HG02642 (cell line): ENCODE measurements around the gene DCPS.
"Not testable (repeated sequence)": the region's sequence is repeated elsewhere in the genome, so short reads cannot be mapped to it uniquely, and the experiment has no call there.

Experiments
- ATAC-seq: cut with Tn5 transposase; IDR thresholded peaks from one replicate; pipeline ENCODE4 v1.9.1; 2021; ENCODE audit warnings: mild to moderate bottlenecking; ENCODE audit not compliant: unreplicated experiment, poor library complexity

DCPS gene

DNA sequence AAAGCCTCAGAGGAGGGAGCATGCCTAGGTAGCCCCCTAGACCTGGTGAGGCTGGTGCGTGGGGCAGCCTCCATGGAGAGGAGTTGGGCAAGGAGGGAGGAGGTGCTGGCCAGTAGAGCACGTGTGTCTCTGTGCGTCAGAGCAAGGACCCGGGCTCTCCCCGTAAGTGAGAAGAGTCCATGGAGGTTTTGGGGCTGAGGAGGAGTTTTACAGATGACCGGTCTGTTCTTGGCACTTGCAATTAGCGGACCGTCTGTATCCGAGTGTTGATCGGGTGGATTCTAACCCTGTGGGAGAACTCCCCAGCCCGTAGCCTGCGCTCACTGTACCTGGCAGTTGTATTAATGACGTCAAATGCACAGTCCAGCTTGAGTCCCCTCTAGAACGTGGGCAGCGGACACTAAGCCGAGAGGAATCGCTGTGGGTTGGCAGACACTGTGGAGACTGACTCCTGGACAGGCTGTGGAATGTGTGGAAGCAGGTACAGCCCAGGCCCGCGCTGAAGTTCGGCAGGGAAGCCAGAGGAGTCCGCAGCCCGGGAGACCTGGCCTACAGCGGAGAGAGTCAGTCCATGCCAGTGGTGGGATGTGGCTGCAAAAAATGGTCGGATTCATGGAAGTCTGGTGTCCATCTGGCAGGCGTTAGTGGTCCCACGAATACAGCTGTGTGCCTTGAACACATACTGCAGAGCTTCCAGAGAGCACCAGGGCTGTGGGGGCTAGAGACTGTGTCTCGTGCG, 70.9 kb downstream of the DCPS start:
- not testable (repeated sequence) for ATAC-seq

DNA sequence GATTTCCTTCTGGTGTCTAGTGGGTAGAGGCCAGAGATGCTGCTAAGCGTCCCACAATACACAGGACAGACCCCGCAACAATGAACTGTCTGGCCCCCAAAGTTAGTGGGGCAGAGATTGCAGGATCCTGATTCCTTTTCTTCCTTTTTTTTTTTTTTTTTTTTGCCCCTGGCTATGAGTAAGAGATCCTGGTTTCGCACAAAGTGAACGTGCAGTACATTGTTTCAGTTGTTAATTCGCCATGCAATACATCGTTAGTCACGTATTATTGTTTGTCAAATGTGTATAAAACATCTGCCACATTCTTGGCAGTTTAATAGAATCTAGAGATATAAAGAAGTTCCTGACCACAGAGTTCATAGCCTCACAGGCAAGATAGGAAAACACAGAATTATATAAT, 71.9 kb downstream of the DCPS start:
- no peak for ATAC-seq

GRCh38 chr11:126378763-126379162, 74.9 kb downstream of the DCPS start:
- ATAC-seq: no peak

DNA sequence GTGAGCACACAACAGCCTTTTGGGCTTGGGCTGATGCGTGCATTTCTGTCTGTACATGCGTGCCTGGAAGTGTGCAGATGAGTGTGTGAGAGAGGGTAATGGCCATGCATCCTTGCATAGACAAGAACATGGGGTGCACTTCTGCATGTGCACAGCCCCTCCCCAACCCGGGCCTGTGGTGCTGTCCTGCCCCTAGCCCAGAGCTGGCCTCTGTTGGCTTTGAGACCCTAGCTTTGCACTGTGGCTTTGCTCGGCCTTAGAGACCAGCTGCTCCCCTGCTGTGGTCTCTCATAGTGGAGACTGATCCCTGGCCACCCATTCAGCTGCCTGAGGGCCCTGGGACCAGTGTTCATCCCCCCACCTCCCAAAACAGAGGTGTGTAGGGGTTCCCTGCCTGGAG, 77.0 kb downstream of the DCPS start:
- ATAC-seq: no peak

DNA sequence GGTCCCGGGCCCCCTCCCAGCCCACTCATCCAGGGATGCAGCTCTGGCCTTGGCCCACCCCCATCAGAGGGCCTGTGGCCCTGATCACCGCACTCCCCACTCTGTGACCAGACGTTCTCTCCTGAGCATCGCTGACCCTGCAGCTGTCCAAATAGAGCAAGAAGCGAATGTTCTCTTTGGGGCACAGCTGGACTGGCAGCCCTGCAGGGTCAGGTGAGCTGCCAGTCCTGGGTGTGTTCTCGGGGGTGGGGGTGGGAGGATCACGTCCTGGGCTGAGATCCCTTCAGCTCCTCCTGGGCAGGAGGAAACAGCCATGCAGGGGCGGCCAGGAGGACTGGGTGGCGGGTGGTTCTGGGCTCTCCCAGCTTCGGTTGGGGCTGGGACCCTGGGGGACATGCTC, 78.1 kb downstream of the DCPS start:
- ATAC-seq: not testable (repeated sequence)

- not testable (repeated sequence) for ATAC-seq
Observed at GRCh38 chr11:126382641-126383040, 78.8 kb downstream of the DCPS start.

- ATAC-seq: no peak
Observed at GRCh38 chr11:126383339-126384335, 79.8 kb downstream of the DCPS start.

DNA sequence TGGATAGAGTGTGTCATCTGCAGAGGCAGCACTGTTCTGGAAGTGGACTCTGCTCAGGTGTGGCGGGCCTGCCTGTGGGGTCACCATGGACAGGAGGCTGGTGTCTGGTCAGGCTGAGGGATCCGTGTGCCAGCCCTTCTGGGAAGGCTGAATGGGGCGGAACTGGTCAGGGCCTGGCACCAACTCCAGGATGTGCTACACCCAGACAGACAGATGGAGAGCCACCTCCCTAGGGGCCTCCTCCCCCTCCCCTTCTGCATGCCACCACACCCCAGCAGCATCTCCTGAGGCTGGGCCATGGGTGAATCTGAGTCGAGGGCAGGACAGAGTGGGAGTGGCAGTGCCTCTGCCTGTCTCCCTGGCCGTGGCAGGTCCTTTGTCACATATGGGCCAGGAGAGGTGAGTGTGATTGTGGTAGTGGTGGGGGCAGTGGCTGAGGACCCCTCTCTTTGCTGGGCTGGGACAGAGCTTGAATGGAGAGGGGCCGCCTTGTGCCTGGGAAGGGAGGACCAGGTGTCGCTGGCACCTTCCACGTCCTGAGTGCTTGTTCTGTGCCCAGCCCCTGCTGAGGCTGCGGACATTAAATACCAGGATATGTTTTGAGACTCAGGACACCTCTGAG, 80.7 kb downstream of the DCPS start:
- ATAC-seq: no peak

DNA sequence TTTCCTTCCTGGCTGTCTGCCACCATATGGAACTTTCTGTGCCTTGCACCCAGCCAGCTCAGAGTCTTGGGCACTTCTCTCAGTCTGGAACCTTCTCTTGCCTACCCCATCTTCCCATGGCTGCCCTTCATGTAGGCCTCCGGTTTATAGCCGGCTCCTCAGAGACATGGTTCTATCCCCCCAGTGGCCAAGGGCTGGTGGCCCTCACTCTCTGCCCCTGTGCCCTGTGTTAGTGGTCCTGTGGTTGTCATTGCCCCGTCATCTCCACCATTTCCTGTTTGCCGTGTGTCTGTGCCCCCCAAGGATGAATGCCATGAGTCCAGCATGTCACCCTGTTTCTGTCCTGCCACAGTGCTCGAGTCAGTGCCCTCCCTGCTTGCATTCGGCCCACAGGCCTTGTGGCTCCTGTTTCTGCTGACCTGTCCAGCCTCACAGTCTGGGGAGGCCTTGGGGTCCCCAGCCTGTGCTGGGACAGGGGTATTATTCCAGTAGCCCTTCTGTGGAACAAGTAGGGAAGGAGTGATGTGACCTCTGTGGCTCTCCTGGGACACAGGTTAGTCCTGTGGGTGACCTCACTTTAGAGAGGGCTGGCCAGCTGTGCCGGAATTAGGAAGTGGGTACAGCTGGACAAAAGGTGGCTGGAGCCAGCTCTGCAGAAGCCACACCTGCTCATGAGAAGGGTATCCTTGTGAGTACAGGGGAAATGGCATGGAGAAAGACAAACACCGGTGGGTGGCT, 82.3 kb downstream of the DCPS start:
- ATAC-seq: no peak

- ATAC-seq: not testable (repeated sequence)
Observed at GRCh38 chr11:126386729-126387071, 82.8 kb downstream of the DCPS start.

- ATAC-seq: no peak
Observed at GRCh38 chr11:126387857-126388256, 84.0 kb downstream of the DCPS start.

DNA sequence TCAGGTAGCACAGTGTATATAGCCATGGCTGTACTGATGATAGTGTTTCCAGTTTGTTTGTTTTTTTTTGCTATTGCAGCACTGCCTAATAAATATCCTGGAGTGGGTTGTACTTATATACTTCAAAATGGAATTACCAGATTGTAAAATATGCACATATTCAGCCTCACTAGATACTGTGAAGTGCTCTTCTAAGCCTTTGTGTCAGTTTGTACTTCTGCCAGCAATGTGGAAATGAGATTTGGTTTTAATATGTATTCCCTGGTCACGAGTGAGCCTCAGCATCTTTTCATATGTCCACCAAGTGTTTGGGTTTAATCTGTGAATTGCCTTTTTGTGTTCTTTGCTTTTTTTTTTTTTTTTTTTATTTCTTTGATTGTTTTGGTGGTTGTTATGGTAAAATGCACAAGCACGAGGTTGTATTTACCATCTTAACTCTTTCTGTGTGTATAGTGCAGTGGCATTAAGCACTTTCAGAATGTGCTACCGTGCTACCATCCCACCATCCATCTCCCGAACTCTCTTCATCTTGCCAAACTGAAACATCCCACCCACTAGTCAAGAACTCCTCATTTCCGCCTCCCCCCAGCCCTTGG, 86.5 kb downstream of the DCPS start:
- ATAC-seq: no peak

DNA sequence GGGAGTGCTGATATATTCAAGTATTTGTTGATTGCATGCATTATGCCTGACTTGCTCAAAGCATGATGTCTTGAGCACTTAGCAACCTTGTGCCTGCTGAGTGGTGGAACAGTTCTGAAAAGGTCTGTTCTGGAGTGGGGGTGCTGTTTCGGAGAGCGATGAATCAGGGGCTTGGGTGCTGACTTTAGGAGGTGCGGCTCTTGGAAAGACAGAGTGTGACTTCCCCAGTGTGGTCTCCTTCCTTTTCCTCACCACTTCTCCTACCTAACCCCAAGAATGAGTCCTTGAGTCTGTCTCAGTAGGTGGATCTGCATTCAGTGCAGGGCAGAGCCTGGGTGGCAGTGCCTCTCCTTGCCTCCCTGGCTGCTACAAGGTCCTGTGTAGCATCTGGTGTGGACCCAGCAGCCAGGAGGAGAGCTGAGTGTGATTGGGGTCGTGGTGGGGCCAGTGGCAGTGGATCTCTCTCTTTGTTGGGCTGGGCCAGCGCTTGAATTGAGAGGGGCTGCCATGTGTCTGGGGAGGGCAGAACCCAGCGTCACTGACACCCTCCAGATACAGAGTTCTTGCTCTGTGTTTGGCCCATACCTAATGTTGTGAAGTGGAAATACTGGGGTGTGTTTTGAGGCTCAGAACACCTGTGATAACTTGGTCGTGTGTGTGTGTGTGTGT, 87.6 kb downstream of the DCPS start:
- ATAC-seq: no peak

- peak; percentile 77 for ATAC-seq
Observed at GRCh38 chr11:126391970-126392632, 88.2 kb downstream of the DCPS start.

- no peak for ATAC-seq
Observed at GRCh38 chr11:126392633-126393013, 88.8 kb downstream of the DCPS start.

DNA sequence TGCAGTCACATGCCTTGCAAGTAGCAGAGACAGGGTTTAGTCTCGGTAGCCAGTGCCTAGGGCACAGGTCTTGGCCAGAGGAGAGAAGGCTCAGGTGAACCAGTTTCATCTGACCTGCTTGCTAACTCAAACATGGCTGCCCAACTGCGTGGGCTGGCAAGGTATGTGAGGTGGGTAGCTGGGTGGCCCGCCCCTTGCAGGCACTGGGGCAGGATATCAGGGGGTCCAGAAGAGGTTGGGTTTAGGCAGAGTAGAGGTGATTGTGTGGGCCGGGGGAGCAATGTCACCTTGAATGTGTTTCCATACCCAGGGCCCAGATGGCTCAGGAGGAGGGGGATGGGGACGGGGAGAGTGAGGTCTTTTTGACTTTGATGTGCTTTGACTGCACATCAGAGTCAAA, 89.3 kb downstream of the DCPS start:
- no peak for ATAC-seq

- no peak for ATAC-seq
Observed at GRCh38 chr11:126394036-126394435, 90.2 kb downstream of the DCPS start.

- ATAC-seq: not testable (repeated sequence)
Observed at GRCh38 chr11:126394634-126395072, 90.8 kb downstream of the DCPS start.
